GM23338 (cell line): ENCODE data around the gene AZU1. TPM values are rescaled to one million over a fixed set of nuclear protein-coding genes. Genes with fewer than 3 reads are reported as not detected.

Source experiments
- ATAC-seq: fragments of 200-7000 bp; cut with Tn5 transposase; 3 replicates; pipeline ENCODE4 v1.9.1; 2020
- DNase-seq: peaks from one replicate; pipeline ENCODE4 v3.0.0-alpha.2; 2015; ENCODE audit warnings: low spot score
- H2AFZ ChIP-seq: fragments of 200-600 bp; sonication (generic); 2 replicates; pipeline ENCODE4 v1.8.0; 2016; ENCODE audit warnings: antibody characterized with exemption, mild to moderate bottlenecking, moderate library complexity
- H3F3A ChIP-seq: fragments of 200-600 bp; sonication (generic); replicated peaks from 2 replicates; pipeline ENCODE4 v1.8.0; 2017; ENCODE audit warnings: antibody characterized with exemption, mixed run types, low read depth
- H3K27ac ChIP-seq: fragments of 200-600 bp; sonication (generic); 2 replicates; pipeline ENCODE4 v1.6.1; 2016; ENCODE audit warnings: low read depth
- H3K27me3 ChIP-seq: fragments of 200-600 bp; sonication (generic); 2 replicates; pipeline ENCODE4 v1.8.0; 2016; ENCODE audit warnings: mild to moderate bottlenecking, mixed run types, moderate library complexity; ENCODE audit not compliant: insufficient read depth
- H3K36me3 ChIP-seq: fragments of 200-600 bp; sonication (generic); 2 replicates; pipeline ENCODE4 v1.8.0; 2016; ENCODE audit warnings: mild to moderate bottlenecking; ENCODE audit not compliant: insufficient read depth
- H3K4me1 ChIP-seq: fragments of 200-600 bp; sonication (generic); 2 replicates; pipeline ENCODE4 v1.8.0; 2016; ENCODE audit warnings: mild to moderate bottlenecking, moderate library complexity; ENCODE audit not compliant: insufficient read depth
- H3K4me2 ChIP-seq: fragments of 200-600 bp; sonication (generic); 2 replicates; pipeline ENCODE4 v1.7.1; 2017; ENCODE audit warnings: mixed run types
- H3K4me3 ChIP-seq: fragments of 200-600 bp; sonication (generic); 2 replicates; pipeline ENCODE4 v1.6.1; 2016; ENCODE audit warnings: mixed run types
- H3K79me2 ChIP-seq: fragments of 200-600 bp; sonication (generic); replicated peaks from 2 replicates; pipeline ENCODE4 v1.8.0; 2017; ENCODE audit warnings: mild to moderate bottlenecking; ENCODE audit not compliant: insufficient read depth
- H3K9me2 ChIP-seq: fragments of 200-600 bp; sonication (generic); 2 replicates; pipeline ENCODE4 v1.8.0; 2017; ENCODE audit not compliant: insufficient read depth
- H4K20me1 ChIP-seq: fragments of 200-600 bp; sonication (generic); replicated peaks from 2 replicates; pipeline ENCODE4 v1.8.0; 2017; ENCODE audit warnings: mild to moderate bottlenecking; ENCODE audit not compliant: insufficient read depth
- H3K27ac Mint-ChIP-seq: 2 replicates; pipeline ENCODE4 v1.8.0; 2020; ENCODE audit warnings: inconsistent platforms, mild to moderate bottlenecking, moderate library complexity, mixed read lengths
- H3K27me3 Mint-ChIP-seq: 3 replicates; pipeline ENCODE4 v1.8.0; 2022; ENCODE audit warnings: low read depth, mild to moderate bottlenecking, moderate library complexity, mixed read lengths, inconsistent platforms; ENCODE audit not compliant: insufficient read depth, poor library complexity
- H3K36me3 Mint-ChIP-seq: 3 replicates; pipeline ENCODE4 v1.8.0; 2021; ENCODE audit warnings: low read depth, mild to moderate bottlenecking, inconsistent platforms, moderate library complexity, mixed read lengths
- H3K4me1 Mint-ChIP-seq: 3 replicates; pipeline ENCODE4 v1.8.0; 2020; ENCODE audit warnings: mild to moderate bottlenecking, inconsistent platforms, mixed read lengths
- H3K4me3 Mint-ChIP-seq: 3 replicates; pipeline ENCODE4 v1.8.0; 2021; ENCODE audit warnings: moderate library complexity, mild to moderate bottlenecking, inconsistent platforms, mixed read lengths
- H3K9me3 Mint-ChIP-seq: 3 replicates; pipeline ENCODE4 v1.8.0; 2020; ENCODE audit warnings: moderate library complexity, mild to moderate bottlenecking, inconsistent platforms, mixed read lengths
- CREB1 ChIP-seq: fragments of 250-450 bp; sonication (Bioruptor Pico); IDR thresholded peaks from 2 replicates; pipeline ENCODE4 v1.5.0; 2020; ENCODE audit warnings: low read depth, mild to moderate bottlenecking, moderate library complexity
- CTCF ChIP-seq, 2 experiments: fragments of 200-600 bp in 1 of 2; sonication (generic) in 1 of 2; conservative IDR thresholded peaks; 2 replicates each; pipeline versions ENCODE4 v1.5.1 to v1.6.1; 2016 to 2017; ENCODE audit warnings: antibody characterized with exemption in 2 of 2, low read depth in 2 of 2, mild to moderate bottlenecking in 2 of 2, moderate library complexity in 1 of 2
- EZH2 ChIP-seq: fragments of 200-600 bp; sonication (generic); IDR thresholded peaks from one replicate; pipeline ENCODE4 v1.8.0; 2017; ENCODE audit warnings: antibody characterized with exemption, mild to moderate bottlenecking, low read depth; ENCODE audit not compliant: unreplicated experiment
- EZH2phosphoT487 ChIP-seq: fragments of 200-600 bp; sonication (generic); IDR thresholded peaks from one replicate; pipeline ENCODE4 v1.8.1; 2018; ENCODE audit warnings: antibody characterized with exemption; ENCODE audit not compliant: unreplicated experiment
- JUNB ChIP-seq: IDR thresholded peaks from one replicate; pipeline ENCODE4 v1.6.1; 2016; ENCODE audit warnings: antibody characterized with exemption; ENCODE audit not compliant: unreplicated experiment
- NANOG ChIP-seq: IDR thresholded peaks from 2 replicates; pipeline ENCODE4 v1.6.1; 2016; ENCODE audit warnings: antibody characterized with exemption, borderline replicate concordance
- POLR2AphosphoS5 ChIP-seq: IDR thresholded peaks from 2 replicates; pipeline ENCODE4 v1.6.1; 2016; ENCODE audit warnings: antibody characterized with exemption, low read depth
- REST ChIP-seq: IDR thresholded peaks from one replicate; pipeline ENCODE4 v1.6.1; 2018; ENCODE audit warnings: antibody characterized with exemption; ENCODE audit not compliant: unreplicated experiment
- STAT1 ChIP-seq: IDR thresholded peaks from one replicate; pipeline ENCODE4 v1.6.1; 2016; ENCODE audit warnings: antibody characterized with exemption; ENCODE audit not compliant: unreplicated experiment
- ZNF114 ChIP-seq: fragments of 250-450 bp; sonication (Bioruptor Pico); IDR thresholded peaks from 2 replicates; pipeline ENCODE4 v1.5.0; 2020; ENCODE audit warnings: mild to moderate bottlenecking, moderate library complexity
- ZNF331 ChIP-seq: fragments of 250-450 bp; sonication (Bioruptor Pico); IDR thresholded peaks from 2 replicates; pipeline ENCODE4 v1.5.0; 2020; ENCODE audit warnings: low read depth, mild to moderate bottlenecking, moderate library complexity
- ZNF462 ChIP-seq: fragments of 250-450 bp; sonication (Bioruptor Pico); IDR thresholded peaks from 2 replicates; pipeline ENCODE4 v1.5.0; 2020; ENCODE audit warnings: mild to moderate bottlenecking, moderate library complexity
- polyA plus RNA-seq: library from polyadenylated mRNA; unstranded; fragments of >200 nt; fragmentation: Nextera tagmentation; extraction: Ambion mirVana; gene quantifications from 2 replicates; pipeline ENCODE4 v1.2.1, GENCODE V29; 2016
- total RNA-seq: library from RNA; depleted of rRNA; stranded (reverse); fragments of >200 nt; shearing (Covaris generic); gene quantifications from 2 replicates; pipeline ENCODE4 v1.2.3, GENCODE V29; 2014
- TF ChIP-seq, protein P1 (sequence below): IDR thresholded peaks from 2 replicates; pipeline ENCODE4 v1.6.1; 2016; ENCODE audit warnings: antibody characterized with exemption

AZU1 gene
- total and polyA plus RNA-seq, 2 experiments from 2014 or later = 0.78 to 1.4 TPM

DNA sequence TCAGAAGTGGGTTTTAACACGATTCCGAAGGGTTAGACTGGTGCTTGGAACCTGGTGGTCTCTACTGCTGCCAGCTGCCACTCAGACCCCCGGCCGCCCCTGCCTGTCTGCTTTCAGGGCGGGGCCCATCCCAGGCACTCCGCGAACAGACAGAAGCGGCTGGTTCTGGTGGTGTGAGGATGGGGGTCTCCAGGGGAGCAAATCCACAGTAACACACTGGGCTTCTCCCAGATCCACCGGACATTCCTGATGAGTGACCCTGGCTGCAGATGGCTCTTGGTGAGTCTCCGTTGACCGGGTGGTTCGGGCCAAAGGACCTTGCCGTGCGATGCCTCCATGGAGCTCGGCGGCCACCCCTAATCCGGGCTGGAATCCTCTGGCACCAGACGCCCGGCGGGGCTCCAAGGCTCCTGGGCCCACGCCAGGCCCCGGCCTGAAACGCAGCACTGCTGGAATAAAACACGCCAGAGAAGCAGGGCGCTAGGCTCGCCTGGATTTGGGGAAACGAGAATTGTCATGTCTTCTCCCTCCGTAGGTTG is 32.5 kb upstream of the AZU1 start:
- Mint-ChIP-seq H3K27me3 (peaks cover 20% of the 10 kb centered on the region), H3K36me3 (peaks cover 19% of the 10 kb centered on the region), H3K4me1 (peaks cover 29% of the 10 kb centered on the region), H3K4me3 (no peak overlapping the region), H3K9me3 (no peaks in the 10 kb centered on the region), H3K27ac (no peak overlapping the region)
- ATAC-seq = no peak
- TF ChIP-seq POLR2AphosphoS5 (no peak), ZNF114 (CRISPR knock-in tag) (no peak), ZNF462 (CRISPR knock-in tag) (no peak), REST (no peak), EZH2phosphoT487 (no peak), NANOG (no peak), EZH2 (no peak), ZNF331 (no peak), CTCF (conservative IDR thresholded peaks at IDR 0.05; ENCODE audit: low read depth in 2 of 2) (no peak), JUNB (no peak), CREB1 (no peak), STAT1 (no peak)
- TF ChIP-seq, protein P1, sequence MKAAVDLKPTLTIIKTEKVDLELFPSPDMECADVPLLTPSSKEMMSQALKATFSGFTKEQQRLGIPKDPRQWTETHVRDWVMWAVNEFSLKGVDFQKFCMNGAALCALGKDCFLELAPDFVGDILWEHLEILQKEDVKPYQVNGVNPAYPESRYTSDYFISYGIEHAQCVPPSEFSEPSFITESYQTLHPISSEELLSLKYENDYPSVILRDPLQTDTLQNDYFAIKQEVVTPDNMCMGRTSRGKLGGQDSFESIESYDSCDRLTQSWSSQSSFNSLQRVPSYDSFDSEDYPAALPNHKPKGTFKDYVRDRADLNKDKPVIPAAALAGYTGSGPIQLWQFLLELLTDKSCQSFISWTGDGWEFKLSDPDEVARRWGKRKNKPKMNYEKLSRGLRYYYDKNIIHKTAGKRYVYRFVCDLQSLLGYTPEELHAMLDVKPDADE = no peak
- peaks cover 3% of the 10 kb centered on the region; the same call in 1 of the 2 replicates for H3K36me3 ChIP-seq
- peaks cover 33% of the 10 kb centered on the region for H3K4me1 ChIP-seq
- peaks cover 18% of the 10 kb centered on the region for H4K20me1 ChIP-seq
- peaks cover 19% of the 10 kb centered on the region; the same call in 1 of the 2 replicates for H3F3A ChIP-seq
- peaks cover 27% of the 10 kb centered on the region for H3K79me2 ChIP-seq
- no peak overlapping the region for H3K4me2 ChIP-seq
- no peaks in the 10 kb centered on the region for H3K27me3 ChIP-seq
- no peak overlapping the region for H3K27ac ChIP-seq
- H3K9me2 ChIP-seq = no peaks in the 10 kb centered on the region
- DNase-seq = no peak
- H3K4me3 ChIP-seq = no peak overlapping the region
- H2AFZ ChIP-seq = no peak overlapping the region
